HL-60 (cell line): ENCODE results near the gene SUN2.

Source experiments
- POLR2AphosphoS5 ChIP-seq: IDR thresholded peaks from 2 replicates; pipeline ENCODE4 v1.6.1; 2012; ENCODE audit warnings: low read depth
- TF ChIP-seq, protein P1 (sequence below): IDR thresholded peaks from one replicate; pipeline ENCODE4 v1.5.1; 2011; ENCODE audit warnings: low read length, control low read depth, inconsistent platforms; ENCODE audit not compliant: insufficient read depth

GRCh38 chr22:38756711-38757463 lies 1.1 kb upstream of the SUN2 start:
- TF ChIP-seq, protein P1, sequence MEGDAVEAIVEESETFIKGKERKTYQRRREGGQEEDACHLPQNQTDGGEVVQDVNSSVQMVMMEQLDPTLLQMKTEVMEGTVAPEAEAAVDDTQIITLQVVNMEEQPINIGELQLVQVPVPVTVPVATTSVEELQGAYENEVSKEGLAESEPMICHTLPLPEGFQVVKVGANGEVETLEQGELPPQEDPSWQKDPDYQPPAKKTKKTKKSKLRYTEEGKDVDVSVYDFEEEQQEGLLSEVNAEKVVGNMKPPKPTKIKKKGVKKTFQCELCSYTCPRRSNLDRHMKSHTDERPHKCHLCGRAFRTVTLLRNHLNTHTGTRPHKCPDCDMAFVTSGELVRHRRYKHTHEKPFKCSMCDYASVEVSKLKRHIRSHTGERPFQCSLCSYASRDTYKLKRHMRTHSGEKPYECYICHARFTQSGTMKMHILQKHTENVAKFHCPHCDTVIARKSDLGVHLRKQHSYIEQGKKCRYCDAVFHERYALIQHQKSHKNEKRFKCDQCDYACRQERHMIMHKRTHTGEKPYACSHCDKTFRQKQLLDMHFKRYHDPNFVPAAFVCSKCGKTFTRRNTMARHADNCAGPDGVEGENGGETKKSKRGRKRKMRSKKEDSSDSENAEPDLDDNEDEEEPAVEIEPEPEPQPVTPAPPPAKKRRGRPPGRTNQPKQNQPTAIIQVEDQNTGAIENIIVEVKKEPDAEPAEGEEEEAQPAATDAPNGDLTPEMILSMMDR, result no peak
- TF ChIP-seq POLR2AphosphoS5, result no peak
